Calu3 (cell line): Measurements from ENCODE around the gene SPINT1. TPM values are rescaled to one million over a fixed set of nuclear protein-coding genes. Genes with fewer than 3 reads are reported as not detected.
A peak's percentile ranks its signal among the peaks of the same experiment; 100 is the strongest.
"Not testable (repeated sequence)": the region's sequence is repeated elsewhere in the genome, so short reads cannot be mapped to it uniquely, and the experiment has no call there.

Experiments
- BruUV-seq: library from RNA; stranded (reverse); fragments of 400-500 nt; replicated peaks from 2 replicates; lab custom pipeline; 2021; lab: Mats Ljungman, UMichigan
- CTCF ChIA-PET: fragments of 300-600 bp; sonication (Branson Sonifier 250); formaldehyde crosslinking; loops from one replicate; lab custom pipeline; 2022; ENCODE audit warnings: antibody characterized with exemption; lab: Charles Lee
- DNase-seq: peaks from one replicate; pipeline ENCODE4 v3.0.0; 2022
- H3K27ac Mint-ChIP-seq: one replicate; pipeline ENCODE4 v1.8.0; 2022; ENCODE audit warnings: mixed read lengths; ENCODE audit not compliant: unreplicated experiment
- H3K27me3 Mint-ChIP-seq: one replicate; pipeline ENCODE4 v1.8.0; 2022; ENCODE audit warnings: mixed read lengths; ENCODE audit not compliant: unreplicated experiment
- H3K36me3 Mint-ChIP-seq: one replicate; pipeline ENCODE4 v1.8.0; 2022; ENCODE audit warnings: mild to moderate bottlenecking, moderate library complexity, mixed read lengths; ENCODE audit not compliant: insufficient read depth, unreplicated experiment
- H3K4me1 Mint-ChIP-seq: one replicate; pipeline ENCODE4 v1.8.0; 2022; ENCODE audit warnings: mild to moderate bottlenecking, low read depth, mixed read lengths; ENCODE audit not compliant: unreplicated experiment
- H3K4me3 Mint-ChIP-seq: one replicate; pipeline ENCODE4 v1.8.0; 2022; ENCODE audit warnings: mild to moderate bottlenecking, low read depth, moderate library complexity, mixed read lengths; ENCODE audit not compliant: unreplicated experiment
- H3K9me3 Mint-ChIP-seq: one replicate; pipeline ENCODE4 v1.8.0; 2022; ENCODE audit warnings: low read depth, mixed read lengths; ENCODE audit not compliant: unreplicated experiment
- CTCF ChIP-seq: fragments of 200-600 bp; IDR thresholded peaks from one replicate; pipeline ENCODE4 v1.8.0; 2022; ENCODE audit warnings: antibody characterized with exemption; ENCODE audit not compliant: unreplicated experiment
- intact Hi-C: fragments of 100-400 bp; cut with micrococcal nuclease; formaldehyde crosslinking; loops from one replicate; pipeline ENCODE4 v1.10.0; 2022; ENCODE audit not compliant: unreplicated experiment
- total RNA-seq: library from RNA; stranded (reverse); gene quantifications from 2 replicates; pipeline ENCODE4 v1.2.3, GENCODE V29; 2022

Gene SPINT1
- total RNA-seq, 1 experiment from 2014 or later: 93.7 TPM

DNA sequence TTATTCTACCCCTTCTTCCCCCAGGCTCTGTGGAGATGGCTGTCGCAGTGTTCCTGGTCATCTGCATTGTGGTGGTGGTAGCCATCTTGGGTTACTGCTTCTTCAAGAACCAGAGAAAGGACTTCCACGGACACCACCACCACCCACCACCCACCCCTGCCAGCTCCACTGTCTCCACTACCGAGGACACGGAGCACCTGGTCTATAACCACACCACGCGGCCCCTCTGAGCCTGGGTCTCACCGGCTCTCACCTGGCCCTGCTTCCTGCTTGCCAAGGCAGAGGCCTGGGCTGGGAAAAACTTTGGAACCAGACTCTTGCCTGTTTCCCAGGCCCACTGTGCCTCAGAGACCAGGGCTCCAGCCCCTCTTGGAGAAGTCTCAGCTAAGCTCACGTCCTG lies 12.9 kb downstream of the SPINT1 start:
- no TSS peak for BruUV-seq
- no peak for DNase-seq
- no peak for TF ChIP-seq CTCF
- CTCF ChIA-PET: interaction anchor here (1.0 to 5.8 kb wide), 7 partner anchors 9 to 110 kb away, joined by 4 to 95 read pairs (median 22); partner anchors contain the start of genes DNAJC17, RHOV, VPS18 and ZFYVE19
- Mint-ChIP-seq H3K4me3 (no peak overlapping the region), H3K27ac (no peak overlapping the region), H3K4me1 (peaks cover 15% of the 10 kb centered on the region), H3K36me3 (peaks cover 23% of the 10 kb centered on the region), H3K9me3 (no peaks in the 10 kb centered on the region), H3K27me3 (no peaks in the 10 kb centered on the region)
- intact Hi-C loops: no loop called here

- BruUV-seq: no TSS peak
- peaks cover 23% of the 10 kb centered on the region for H3K36me3 Mint-ChIP-seq
- intact Hi-C loops: no loop called here
- H3K27me3 Mint-ChIP-seq: no peaks in the 10 kb centered on the region
- CTCF ChIA-PET: interaction anchor here (0.7 to 5.8 kb wide), 10 partner anchors 10 to 111 kb away, joined by 3 to 95 read pairs (median 8); partner anchors contain the start of genes DLL4, DNAJC17, RHOV and SPINT1
- H3K27ac Mint-ChIP-seq: peak overlapping the region; percentile 44
- no peak overlapping the region for H3K4me3 Mint-ChIP-seq
- H3K4me1 Mint-ChIP-seq: peaks cover 12% of the 10 kb centered on the region
- TF ChIP-seq CTCF: peak; percentile 63
- H3K9me3 Mint-ChIP-seq: no peaks in the 10 kb centered on the region
- DNase-seq: peak; percentile 90
Measured at GRCh38 chr15:40857601-40858341, 13.9 kb downstream of the SPINT1 start.

DNA sequence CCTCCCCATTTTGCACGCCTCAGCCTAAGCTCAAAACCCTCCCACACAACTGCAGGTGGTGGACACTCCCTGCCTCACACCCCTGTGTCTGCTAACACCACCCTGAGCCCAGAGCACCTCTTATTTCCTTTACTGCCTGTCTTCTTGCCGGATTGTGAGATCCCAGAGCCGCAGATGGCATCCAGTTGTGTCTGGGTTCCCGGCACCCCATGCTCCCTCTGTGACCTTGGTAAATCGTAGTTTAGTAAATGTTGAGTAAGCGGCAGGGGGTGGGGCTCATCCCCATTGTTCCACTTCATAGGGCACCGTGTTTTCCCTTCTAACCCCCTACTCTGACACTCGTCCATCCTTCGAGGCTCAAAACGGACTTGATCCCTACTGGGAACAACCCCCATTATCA lies 14.9 kb downstream of the SPINT1 start:
- TF ChIP-seq CTCF: no peak

DNA sequence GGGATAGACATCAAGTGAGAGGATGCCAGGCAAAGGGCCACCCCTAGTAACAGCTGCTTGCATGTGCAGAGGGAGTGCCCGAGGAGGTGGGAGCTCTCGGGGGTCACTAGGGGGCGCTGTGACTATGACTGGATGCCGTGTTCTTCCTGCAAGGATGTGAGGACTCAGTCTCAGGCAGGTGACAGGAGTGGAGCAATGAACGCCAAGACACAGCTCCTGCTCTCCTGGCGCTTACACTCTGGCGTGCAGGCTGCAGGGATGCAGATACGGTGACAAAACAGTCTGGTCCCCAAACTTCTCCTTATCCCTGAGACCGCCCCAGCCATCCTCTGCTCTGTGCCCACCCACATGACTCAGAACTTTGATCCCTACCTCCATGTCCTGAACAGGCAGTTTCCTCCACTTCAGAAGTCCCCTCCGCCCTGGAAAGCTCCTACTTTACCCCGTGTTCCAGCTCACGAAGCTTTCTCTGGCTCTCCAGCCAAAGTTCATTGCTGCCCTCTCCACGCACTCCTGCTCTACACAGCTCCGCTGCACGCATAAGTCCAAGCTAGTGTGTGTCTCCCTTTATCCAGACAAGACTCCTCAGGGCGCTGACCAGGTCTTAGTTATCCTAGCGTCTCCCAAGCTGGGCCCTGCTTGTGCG lies 15.5 kb downstream of the SPINT1 start:
- H3K4me3 Mint-ChIP-seq: no peak overlapping the region
- TF ChIP-seq CTCF: peak; percentile 48
- peak overlapping the region; percentile 63 for H3K27ac Mint-ChIP-seq
- peak; percentile 89 for DNase-seq
- intact Hi-C loops: loop anchor here (1.0 kb wide), 1 partner anchor 33 kb away; no protein-coding TSS in a partner anchor
- no peaks in the 10 kb centered on the region for H3K9me3 Mint-ChIP-seq
- no TSS peak for BruUV-seq
- no peaks in the 10 kb centered on the region for H3K27me3 Mint-ChIP-seq
- CTCF ChIA-PET: interaction anchor here (0.5 to 5.8 kb wide), 8 partner anchors 13 to 319 kb away, joined by 3 to 95 read pairs (median 14); partner anchors contain the start of genes RHOV and VPS18
- H3K36me3 Mint-ChIP-seq: peaks cover 27% of the 10 kb centered on the region
- H3K4me1 Mint-ChIP-seq: peaks cover 17% of the 10 kb centered on the region

More for the DNA sequence above, 14.9 kb downstream of the SPINT1 start:
- DNase-seq: no peak
- BruUV-seq: no TSS peak
- Mint-ChIP-seq H3K36me3 (peaks cover 23% of the 10 kb centered on the region), H3K4me1 (peaks cover 17% of the 10 kb centered on the region), H3K27me3 (no peaks in the 10 kb centered on the region), H3K4me3 (no peak overlapping the region), H3K9me3 (no peaks in the 10 kb centered on the region), H3K27ac (no peak overlapping the region)
- CTCF ChIA-PET: interaction anchor here (0.6 to 5.8 kb wide), 9 partner anchors 11 to 112 kb away, joined by 3 to 95 read pairs (median 9); partner anchors contain the start of genes RHOV, SPINT1 and VPS18
- intact Hi-C loops: loop anchor here (1.0 kb wide), 1 partner anchor 34 kb away; no protein-coding TSS in a partner anchor

DNA sequence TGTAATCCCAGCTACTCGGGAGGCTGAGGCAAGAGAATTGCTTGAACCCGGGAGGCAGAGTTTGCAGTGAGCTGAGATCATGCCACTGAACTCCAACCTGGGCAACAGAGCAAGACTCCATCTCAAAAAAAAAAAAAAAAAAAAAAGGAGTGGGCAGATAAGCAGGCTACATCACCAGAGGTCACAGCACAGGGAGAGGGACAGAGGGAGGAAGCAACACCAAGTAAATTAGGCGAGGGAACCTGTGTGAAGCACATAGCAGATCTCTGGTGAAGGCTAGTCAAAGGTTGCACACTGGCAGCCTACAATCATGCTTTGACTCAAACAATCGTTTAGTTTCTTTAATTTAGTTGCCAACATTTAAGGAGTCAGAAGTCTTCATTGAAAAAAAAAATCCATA lies 17.3 kb downstream of the SPINT1 start:
- peaks cover 22% of the 10 kb centered on the region for H3K4me1 Mint-ChIP-seq
- DNase-seq, BruUV-seq, H3K9me3 Mint-ChIP-seq, H3K27me3 Mint-ChIP-seq, intact Hi-C loops, H3K27ac Mint-ChIP-seq, H3K4me3 Mint-ChIP-seq: not testable (repeated sequence)
- peaks cover 28% of the 10 kb centered on the region for H3K36me3 Mint-ChIP-seq
- CTCF ChIA-PET: interaction anchor here (0.6 to 5.8 kb wide), 4 partner anchors 12 to 358 kb away, joined by 3 to 92 read pairs (median 6); no protein-coding TSS in a partner anchor
